Neutrophil (primary cell): ENCODE measurements around the gene CEP170B.

Experiments used
- H3K27ac ChIP-seq: fragments of 200-600 bp; sonication (generic); 2 replicates; pipeline ENCODE4 v1.5.1; 2016; ENCODE audit warnings: mild to moderate bottlenecking, moderate library complexity
- H3K27me3 ChIP-seq: fragments of 200-600 bp; sonication (generic); 2 replicates; pipeline ENCODE4 v1.6.0; 2016; ENCODE audit warnings: mild to moderate bottlenecking
- H3K36me3 ChIP-seq: fragments of 200-600 bp; sonication (generic); 2 replicates; pipeline ENCODE4 v1.5.1; 2017
- H3K4me1 ChIP-seq, 2 experiments: fragments of 200-600 bp in 1 of 2; sonication (generic) in 1 of 2; 1 replicate in 1 of 2; 2 replicates in 1 of 2; pipeline versions ENCODE4 v1.5.1 to v1.6.1; 2013 to 2016; ENCODE audit warnings: low read depth in 1 of 2, low read length in 1 of 2, mild to moderate bottlenecking in 1 of 2, moderate library complexity in 1 of 2; ENCODE audit not compliant: control insufficient read depth in 1 of 2, insufficient read depth in 1 of 2
- H3K4me3 ChIP-seq, 2 experiments: fragments of 200-600 bp in 1 of 2; sonication (generic) in 1 of 2; 1 replicate in 1 of 2; 2 replicates in 1 of 2; pipeline ENCODE4 v1.5.1; 2013 to 2016; ENCODE audit warnings: low read depth in 1 of 2, low read length in 1 of 2, mild to moderate bottlenecking in 1 of 2, moderate library complexity in 1 of 2
- H3K9me3 ChIP-seq: fragments of 200-600 bp; sonication (generic); 2 replicates; pipeline ENCODE4 v1.5.1; 2016
- CTCF ChIP-seq: fragments of 200-600 bp; sonication (generic); IDR thresholded peaks from 2 replicates; pipeline ENCODE4 v1.5.1; 2016; ENCODE audit warnings: antibody characterized with exemption

CEP170B gene

GRCh38 chr14:104885973-104886689, 21.1 kb downstream of the CEP170B start:
- Histone ChIP-seq H3K4me3 (no peak overlapping the region), H3K9me3 (no peaks in the 10 kb centered on the region), H3K27me3 (no peaks in the 10 kb centered on the region), H3K27ac (no peak overlapping the region), H3K36me3 (no peaks in the 10 kb centered on the region), H3K4me1 (no peaks in the 10 kb centered on the region)
- no peak for TF ChIP-seq CTCF

GRCh38 chr14:104886690-104887622, 21.9 kb downstream of the CEP170B start:
- TF ChIP-seq CTCF: no peak
- no peaks in the 10 kb centered on the region for H3K4me1 ChIP-seq
- H3K36me3 ChIP-seq: no peaks in the 10 kb centered on the region
- H3K9me3 ChIP-seq: no peaks in the 10 kb centered on the region
- no peaks in the 10 kb centered on the region for H3K27me3 ChIP-seq
- H3K4me3 ChIP-seq: no peak overlapping the region
- no peak overlapping the region for H3K27ac ChIP-seq

GRCh38 chr14:104887623-104888488, 22.8 kb downstream of the CEP170B start:
- H3K36me3 ChIP-seq: no peaks in the 10 kb centered on the region
- H3K9me3 ChIP-seq: no peaks in the 10 kb centered on the region
- H3K27ac ChIP-seq: no peak overlapping the region
- no peaks in the 10 kb centered on the region for H3K27me3 ChIP-seq
- no peak overlapping the region for H3K4me3 ChIP-seq
- no peaks in the 10 kb centered on the region for H3K4me1 ChIP-seq
- TF ChIP-seq CTCF: no peak

- H3K36me3 ChIP-seq: no peaks in the 10 kb centered on the region
- H3K4me3 ChIP-seq: no peak overlapping the region
- H3K4me1 ChIP-seq: no peaks in the 10 kb centered on the region
- no peaks in the 10 kb centered on the region for H3K27me3 ChIP-seq
- H3K9me3 ChIP-seq: no peaks in the 10 kb centered on the region
- TF ChIP-seq CTCF: no peak
- no peak overlapping the region for H3K27ac ChIP-seq
Observed at GRCh38 chr14:104888489-104889374, 23.7 kb downstream of the CEP170B start.
